Esophagus squamous epithelium (tissue), 5 donors: ENCODE measurements around the gene AHR. TPM values are rescaled to one million over a fixed set of nuclear protein-coding genes. Genes with fewer than 3 reads are reported as not detected.

Source experiments
- DNase-seq: peaks from one replicate; lab custom pipeline; 2025; lab: John Stamatoyannopoulos, UW
- H3K27ac ChIP-seq, 4 donors: fragments of 200-600 bp; sonication (generic); one replicate each; pipeline ENCODE4 v1.5.1; 2016 to 2019; ENCODE audit warnings: mild to moderate bottlenecking in 1 of 4
- H3K27me3 ChIP-seq, 4 donors: fragments of 200-600 bp; sonication (generic); 1 replicate in 3 of 4; 2 replicates in 1 of 4; pipeline versions ENCODE4 v1.5.1 to v1.6.0; 2017 to 2021; ENCODE audit warnings: antibody characterized with exemption in 1 of 4
- H3K36me3 ChIP-seq, 3 donors: fragments of 200-600 bp; sonication (generic); one replicate each; pipeline ENCODE4 v1.5.1; 2016 to 2019
- H3K4me1 ChIP-seq, 3 donors: fragments of 200-600 bp; sonication (generic); one replicate each; pipeline ENCODE4 v1.5.1; 2017 to 2019
- H3K4me3 ChIP-seq, 4 donors: fragments of 200-600 bp; sonication (generic); 1 replicate in 3 of 4; 2 replicates in 1 of 4; pipeline ENCODE4 v1.5.1; 2016 to 2019; ENCODE audit warnings: mild to moderate bottlenecking in 2 of 4, moderate library complexity in 1 of 4
- H3K9me3 ChIP-seq, 3 donors: fragments of 200-600 bp; sonication (generic); one replicate each; pipeline ENCODE4 v1.5.1; 2016 to 2019
- CTCF ChIP-seq, 6 experiments: fragments of 450-650 bp in 4 of 6; fragments of 200-600 bp in 2 of 6; sonication (generic) in 2 of 6; IDR thresholded peaks; one replicate each; pipeline ENCODE4 v1.5.1; 2016 to 2019; ENCODE audit warnings: antibody characterized with exemption in 6 of 6, mild to moderate bottlenecking in 4 of 6, moderate library complexity in 4 of 6
- POLR2A ChIP-seq, 4 donors: fragments of 450-650 bp; IDR thresholded peaks; one replicate each; pipeline ENCODE4 v1.6.1; 2017; ENCODE audit warnings: antibody characterized with exemption in 4 of 4, mild to moderate bottlenecking in 4 of 4, moderate library complexity in 3 of 4
- WGBS, 2 donors: methylation state at CpG; one replicate each; pipeline ENCODE4 v1.1.5; 2018; 5-methylcytosine and 5-hydroxymethylcytosine counted together
- intact Hi-C: fragments of 100-400 bp; cut with DNase I; formaldehyde crosslinking; loops from one replicate; pipeline ENCODE4 v1.15.0; 2022
- total RNA-seq, 4 donors: library from RNA; depleted of rRNA; stranded (reverse); fragments of >200 nt; gene quantifications; one replicate each; pipeline ENCODE4 v1.1.0, GENCODE V29; 2016
- donor health status: DM: yes; HTN: yes; CAD: no.

The AHR gene
- total RNA-seq: 10 to 100 TPM; 29.8 to 89.5 (median 57.5) TPM

GRCh38 chr7:17298102-17298839 lies at the start of gene AHR:
Gene AHR (plus strand): TSS chr7:17298652. CDS start chr7:17299265, 613 bp downstream.
- TF ChIP-seq POLR2A (IDR thresholded peaks at IDR 0.05) (peak in 3 of 4 donors; percentile 74 to 98 (median 97)), CTCF (IDR thresholded peaks at IDR 0.05) (no peak)
- peaks cover 0 to 34% (median 15%) of the 10 kb centered on the region in 3 donors for H3K4me1 ChIP-seq
- peak within 1 kb of the TSS; percentile 74 to 100 (median 90) for H3K4me3 ChIP-seq
- WGBS, 2 donors: 41 to 43% methylated on average over 2 to 3 of the region's 46 CpGs
- intact Hi-C loops: no loop called here
- peak; percentile 87 for DNase-seq
- H3K9me3 ChIP-seq: no peaks in the 10 kb centered on the region
- peak within 1 kb of the TSS; percentile 96 to 99 (median 98) for H3K27ac ChIP-seq
- H3K27me3 ChIP-seq: no peaks in the 10 kb centered on the region
- H3K36me3 ChIP-seq: no peaks in the 10 kb centered on the region

GRCh38 chr7:17253885-17254284 lies 44.6 kb upstream of the AHR start:
- intact Hi-C loops: no loop called here

GRCh38 chr7:17255926-17256325 lies 42.5 kb upstream of the AHR start:
- Histone ChIP-seq H3K4me3 (no peak overlapping the region), H3K36me3 (no peaks in the 10 kb centered on the region), H3K27ac (no peak overlapping the region), H3K9me3 (no peaks in the 10 kb centered on the region), H3K27me3 (no peaks in the 10 kb centered on the region), H3K4me1 (peaks cover 0 to 11% (median 6%) of the 10 kb centered on the region in 3 donors)
- no peak for TF ChIP-seq CTCF (IDR thresholded peaks at IDR 0.05)
- no peak for TF ChIP-seq POLR2A (IDR thresholded peaks at IDR 0.05)
- intact Hi-C loops: no loop called here
- no peak for DNase-seq
- 40 to 50% methylated on average over 1 of the region's 1 CpG for WGBS, 2 donors

More at GRCh38 chr7:17253885-17254284, 44.6 kb upstream of the AHR start:
- no peak overlapping the region for H3K27ac ChIP-seq
- 89% methylated on average over 3 of the region's 3 CpGs for WGBS, 2 donors
- H3K27me3 ChIP-seq: no peaks in the 10 kb centered on the region
- no peaks in the 10 kb centered on the region for H3K36me3 ChIP-seq
- TF ChIP-seq POLR2A (IDR thresholded peaks at IDR 0.05) (no peak), CTCF (IDR thresholded peaks at IDR 0.05) (no peak)
- no peak overlapping the region for H3K4me3 ChIP-seq
- H3K9me3 ChIP-seq: no peaks in the 10 kb centered on the region
- no peak for DNase-seq
- H3K4me1 ChIP-seq: peaks cover 0 to 11% (median 6%) of the 10 kb centered on the region in 3 donors

GRCh38 chr7:17256375-17256774 lies 42.1 kb upstream of the AHR start:
- TF ChIP-seq POLR2A (IDR thresholded peaks at IDR 0.05) (no peak), CTCF (IDR thresholded peaks at IDR 0.05) (no peak)
- intact Hi-C loops: no loop called here
- Histone ChIP-seq H3K36me3 (no peaks in the 10 kb centered on the region), H3K27ac (no peak overlapping the region), H3K4me1 (peaks cover 0 to 11% (median 6%) of the 10 kb centered on the region in 3 donors), H3K27me3 (no peaks in the 10 kb centered on the region), H3K4me3 (no peak overlapping the region), H3K9me3 (no peaks in the 10 kb centered on the region)
- WGBS, 2 donors: 27 to 35% methylated on average over 2 of the region's 2 CpGs
- no peak for DNase-seq

GRCh38 chr7:17266565-17266964 lies 31.9 kb upstream of the AHR start:
- intact Hi-C loops: no loop called here
- H3K9me3 ChIP-seq: peaks cover 0 to 41% (median 20%) of the 10 kb centered on the region in 3 donors
- no peaks in the 10 kb centered on the region for H3K36me3 ChIP-seq
- H3K27me3 ChIP-seq: no peaks in the 10 kb centered on the region
- no peak for DNase-seq
- no peaks in the 10 kb centered on the region for H3K4me1 ChIP-seq
- H3K4me3 ChIP-seq: no peak overlapping the region
- TF ChIP-seq CTCF (IDR thresholded peaks at IDR 0.05) (no peak), POLR2A (IDR thresholded peaks at IDR 0.05) (no peak)
- H3K27ac ChIP-seq: no peak overlapping the region
